T follicular helper cell (primary cell): ENCODE results near the gene C9orf152.
"Not testable (repeated sequence)": the region's sequence is repeated elsewhere in the genome, so short reads cannot be mapped to it uniquely, and the experiment has no call there.

Source experiments
- DNase-seq: peaks from one replicate; pipeline ENCODE4 v3.0.0-alpha.2; 2020; ENCODE audit warnings: low read depth
- total RNA-seq, 2 experiments: gene quantifications; one replicate each; lab custom pipeline; 2026; lab: John Stamatoyannopoulos, UW

The C9orf152 gene, protein sequence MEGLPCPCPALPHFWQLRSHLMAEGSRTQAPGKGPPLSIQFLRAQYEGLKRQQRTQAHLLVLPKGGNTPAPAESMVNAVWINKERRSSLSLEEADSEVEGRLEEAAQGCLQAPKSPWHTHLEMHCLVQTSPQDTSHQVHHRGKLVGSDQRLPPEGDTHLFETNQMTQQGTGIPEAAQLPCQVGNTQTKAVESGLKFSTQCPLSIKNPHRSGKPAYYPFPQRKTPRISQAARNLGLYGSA
- total RNA-seq, result 0 to 0.12 reads per million in 2 experiments

- no peak for DNase-seq
Observed at GRCh38 chr9:110208031-110208430, at the start of gene C9orf152. TSS of gene C9orf152 (minus strand) at chr9:110208159. CDS start at chr9:110207579, 580 bp downstream.

DNA sequence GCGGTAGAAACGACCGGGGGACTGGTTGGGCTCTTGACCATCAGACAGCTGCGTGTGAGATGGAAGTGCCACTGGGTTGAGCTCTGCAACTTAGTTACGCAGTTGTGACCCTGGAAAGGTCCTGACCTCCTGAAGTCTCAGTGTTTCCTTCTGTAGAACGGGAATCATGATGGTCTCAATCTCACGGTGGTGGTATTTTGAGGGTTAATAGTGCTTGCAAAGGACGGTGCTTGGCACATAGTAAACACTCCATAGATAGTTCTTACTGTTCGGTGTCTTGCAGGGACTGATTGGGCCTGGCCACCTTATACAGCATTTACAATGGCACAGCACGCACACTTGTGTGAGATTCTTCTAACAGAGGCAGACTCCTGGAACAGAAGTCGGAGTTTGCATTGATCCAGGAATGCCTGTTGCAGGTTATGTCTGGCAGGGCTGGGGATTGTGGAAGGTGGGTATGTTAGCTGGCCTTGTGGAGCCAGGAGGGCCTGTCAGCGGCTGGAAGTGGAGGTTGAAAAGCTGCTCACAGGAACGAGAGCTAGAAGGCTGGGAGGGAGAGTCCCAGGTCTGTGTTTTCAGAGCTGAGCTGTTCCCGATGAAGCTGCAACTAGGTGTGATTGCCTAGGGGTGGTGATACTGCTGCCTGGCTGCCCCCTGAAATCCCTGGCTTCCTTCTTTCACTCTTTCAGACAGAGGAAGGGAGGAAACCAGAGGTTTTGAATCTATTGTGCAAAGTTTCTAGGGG lies 49.3 kb upstream of the C9orf152 start:
- DNase-seq, result no peak

DNA sequence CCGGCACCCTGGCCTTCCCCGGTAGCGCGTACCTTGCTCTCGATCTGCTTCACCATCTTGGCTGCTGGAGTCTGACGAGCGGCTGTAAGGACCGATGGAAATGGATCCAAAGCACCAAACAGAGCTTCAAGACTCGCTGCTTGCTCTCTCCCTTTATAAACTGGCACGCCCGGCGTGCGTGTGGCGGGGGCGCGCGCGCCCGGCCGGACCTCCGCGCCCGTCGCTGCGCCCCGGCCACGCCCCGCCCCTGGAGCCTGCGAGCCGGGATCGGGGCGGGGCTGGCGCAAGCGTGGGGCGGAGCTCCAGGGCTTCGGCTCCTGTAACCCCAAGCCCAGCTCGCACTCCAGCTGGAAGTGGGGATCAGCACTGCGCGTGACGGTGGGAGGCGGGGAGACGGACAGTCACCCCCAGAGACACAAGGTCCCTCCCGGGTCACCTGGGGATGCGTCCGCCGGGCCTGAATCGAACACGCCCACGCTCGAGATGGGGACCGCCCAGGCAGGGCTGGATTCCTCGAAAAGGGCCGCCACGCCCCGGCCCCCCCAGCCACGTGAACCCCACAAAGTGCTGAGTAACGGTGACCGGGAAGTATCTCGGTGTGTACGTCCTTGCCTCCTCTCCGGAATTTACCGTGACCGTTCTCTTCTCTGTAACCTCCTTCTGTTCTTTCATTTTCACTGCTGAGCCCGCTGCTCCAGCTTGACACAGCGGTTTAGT lies 48.6 kb upstream of the C9orf152 start, which contains the start of gene TXN:
TSS of gene TXN (minus strand) at position 128 of the 717 bp plus-strand sequence. CDS start at position 56, 72 bp downstream.
- peak; percentile 58 for DNase-seq

DNA sequence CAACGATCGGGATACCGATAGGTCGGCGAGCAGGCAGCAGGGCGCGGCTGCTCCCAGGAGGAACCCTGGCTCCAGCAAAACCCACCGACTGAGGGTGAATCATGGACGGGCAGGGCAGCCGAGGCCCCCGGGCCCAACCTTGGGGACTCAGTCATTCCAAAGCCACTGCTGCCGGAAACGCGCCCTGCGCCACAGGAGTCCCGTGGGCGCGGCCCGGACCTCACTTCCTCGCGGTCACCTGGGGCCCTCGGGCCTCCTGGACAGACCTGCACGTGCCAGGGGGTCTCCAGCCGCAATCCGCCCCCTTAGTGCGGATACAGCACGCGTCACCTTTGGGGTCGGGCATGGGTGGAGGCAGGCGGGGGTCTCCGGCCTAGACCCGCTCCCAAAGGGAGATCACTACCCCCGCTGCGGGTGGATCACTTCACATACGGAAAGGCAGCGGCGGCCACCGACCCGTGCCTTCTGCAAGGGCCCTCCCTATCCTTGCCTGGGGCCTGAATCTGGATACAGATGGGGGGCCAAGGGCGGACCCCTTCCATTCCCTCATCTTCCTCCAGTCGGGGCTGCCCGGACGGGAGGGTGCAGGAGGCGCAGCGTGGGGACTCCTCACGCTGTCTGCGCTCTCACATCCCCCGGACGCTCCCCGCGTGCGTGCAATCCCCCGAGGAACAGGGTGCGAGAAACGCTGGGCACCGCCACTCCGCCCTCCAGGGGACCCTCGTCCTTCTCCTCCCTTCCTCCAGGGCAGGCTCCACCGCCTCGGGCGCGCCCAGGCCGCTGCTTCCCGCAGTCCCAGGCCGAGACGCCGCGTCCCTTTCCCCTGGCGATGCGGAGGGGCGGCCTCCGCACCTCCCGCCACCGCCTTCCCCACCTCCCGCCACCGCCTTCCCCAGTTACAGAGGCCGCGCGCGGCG lies 47.8 kb upstream of the C9orf152 start:
- DNase-seq, result no peak

DNA sequence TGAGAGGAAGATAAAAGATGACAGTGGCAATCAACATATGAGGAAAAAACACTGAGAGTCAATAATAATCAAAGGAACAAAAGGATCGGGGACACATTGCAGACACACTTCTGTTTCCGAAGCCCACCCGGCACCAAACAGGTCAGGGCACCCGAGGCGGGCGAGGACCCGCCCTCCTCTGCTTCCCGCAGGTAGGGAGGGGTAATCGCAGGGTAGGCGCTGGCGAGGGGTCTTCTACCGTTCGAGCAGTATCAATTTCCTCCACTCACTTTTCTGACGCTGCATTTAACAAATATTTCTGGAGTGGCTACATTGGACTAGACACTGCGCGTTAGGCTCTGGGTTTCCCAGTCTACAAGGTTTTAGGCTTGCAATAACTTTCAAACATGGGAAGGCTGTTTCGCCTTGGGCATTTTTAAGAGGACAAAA lies 47.1 kb upstream of the C9orf152 start:
- DNase-seq, result no peak

GRCh38 chr9:110254500-110254899 lies 46.5 kb upstream of the C9orf152 start:
- no peak for DNase-seq

DNA sequence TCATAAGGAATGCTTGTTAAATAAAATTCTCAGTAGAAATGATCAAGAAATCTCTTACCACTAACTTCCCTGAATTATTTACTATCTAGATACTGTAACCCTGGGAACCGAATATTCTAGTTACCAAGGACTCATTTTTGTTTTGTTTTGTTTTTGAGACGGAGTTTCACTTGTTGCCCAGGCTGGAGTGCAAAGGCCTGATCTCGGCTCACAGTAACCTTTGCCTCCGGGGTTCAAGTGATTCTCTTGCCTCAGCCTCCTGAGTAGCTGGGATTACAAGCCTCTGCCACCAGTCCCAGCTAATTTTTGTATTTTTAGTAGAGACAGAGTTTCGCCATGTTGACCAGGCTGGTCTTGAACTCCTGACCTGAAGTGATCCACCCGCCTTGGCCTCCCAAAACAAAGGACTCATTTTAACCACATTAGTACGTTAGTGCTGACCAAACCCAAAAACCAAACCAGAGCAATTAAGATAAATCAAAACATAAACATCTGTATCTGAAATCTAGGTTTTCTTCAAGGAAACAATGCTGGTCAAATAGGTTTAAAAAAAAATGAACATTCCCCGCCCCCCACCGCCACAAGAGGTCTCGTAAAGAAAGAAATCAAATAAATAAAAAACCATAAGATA lies 44.7 kb upstream of the C9orf152 start:
- DNase-seq, result no peak

DNA sequence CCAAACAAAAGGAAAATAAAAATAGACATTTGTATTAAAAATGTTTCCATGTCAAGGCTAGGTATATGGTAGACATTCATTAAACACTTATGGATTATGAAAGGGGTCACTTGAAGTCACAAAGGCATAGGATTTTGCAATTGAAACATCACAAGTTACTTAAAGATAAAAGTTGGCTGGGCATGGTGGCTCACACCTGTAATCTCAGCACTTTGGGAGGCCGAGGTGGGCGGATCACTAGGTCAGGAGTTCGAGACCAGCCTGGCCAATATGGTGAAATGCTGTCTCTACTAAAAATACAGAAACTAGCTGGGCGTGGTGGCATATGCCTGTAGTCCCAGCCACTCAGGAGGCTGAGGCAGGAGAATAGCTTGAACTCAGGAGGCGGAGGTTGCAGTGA lies 43.8 kb upstream of the C9orf152 start:
- not testable (repeated sequence) for DNase-seq

DNA sequence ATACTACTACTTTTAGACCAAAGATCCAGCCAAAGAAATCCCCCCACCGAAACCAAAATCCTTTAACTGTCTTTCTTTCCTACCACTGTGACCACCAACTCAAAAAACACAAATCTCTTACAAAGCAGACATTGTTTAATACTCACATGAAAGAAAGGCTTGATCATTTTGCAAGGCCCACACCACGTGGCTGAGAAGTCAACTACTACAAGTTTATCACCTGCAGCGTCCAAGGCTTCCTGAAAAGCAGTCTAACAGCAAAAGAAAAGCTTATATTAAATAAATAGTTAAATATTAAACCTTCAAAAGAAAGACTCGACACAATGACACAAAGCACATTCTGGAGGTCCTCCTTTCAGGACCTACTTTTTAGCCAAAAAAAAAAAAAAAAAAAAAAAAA lies 43.3 kb upstream of the C9orf152 start:
- DNase-seq, result no peak

GRCh38 chr9:110249603-110250002 lies 41.6 kb upstream of the C9orf152 start:
- no peak for DNase-seq

- no peak for DNase-seq
Observed at GRCh38 chr9:110248361-110248760, 40.4 kb upstream of the C9orf152 start.

- no peak for DNase-seq
Observed at GRCh38 chr9:110246214-110246613, 38.3 kb upstream of the C9orf152 start.

DNA sequence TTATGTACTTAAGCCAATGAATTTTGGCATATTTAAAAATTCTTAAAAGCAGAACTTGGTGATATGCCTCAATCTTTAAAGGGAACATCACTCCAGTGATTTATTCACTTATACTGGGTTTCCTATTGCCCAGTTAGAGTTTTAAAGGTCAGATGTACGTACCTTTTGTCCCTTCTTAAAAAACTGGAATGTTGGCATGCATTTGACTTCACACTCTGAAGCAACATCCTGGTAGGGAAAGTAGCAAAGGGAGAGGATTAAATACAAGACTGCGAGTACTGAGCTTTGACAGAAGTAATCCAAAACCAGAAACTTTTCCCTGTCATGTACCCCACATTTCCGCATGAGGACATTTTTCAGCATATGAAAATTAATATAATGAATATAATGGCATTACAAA lies 36.7 kb upstream of the C9orf152 start:
- DNase-seq, result no peak

- DNase-seq, result no peak
Observed at GRCh38 chr9:110241858-110242321, 33.9 kb upstream of the C9orf152 start.

GRCh38 chr9:110241260-110241857 lies 33.4 kb upstream of the C9orf152 start:
- no peak for DNase-seq

DNA sequence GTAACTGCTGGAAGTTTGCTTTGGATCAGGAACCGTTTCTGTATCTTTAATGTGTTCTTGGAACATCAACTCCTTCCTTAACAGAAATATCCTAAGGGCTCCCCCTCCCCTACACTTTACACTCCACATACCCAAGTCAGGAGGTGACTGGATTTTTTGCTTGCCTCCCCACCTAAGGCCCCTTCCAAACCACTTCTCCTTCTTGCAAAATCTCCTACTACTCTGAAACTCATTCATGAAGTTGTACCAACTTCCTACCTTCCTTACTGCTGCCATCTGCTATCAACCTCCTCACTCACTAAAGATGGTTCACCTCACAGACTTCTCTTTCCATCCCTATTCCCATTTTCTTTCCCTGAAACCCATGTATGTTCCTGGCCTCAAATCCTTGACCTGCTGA lies 32.2 kb upstream of the C9orf152 start:
- DNase-seq, result no peak

DNA sequence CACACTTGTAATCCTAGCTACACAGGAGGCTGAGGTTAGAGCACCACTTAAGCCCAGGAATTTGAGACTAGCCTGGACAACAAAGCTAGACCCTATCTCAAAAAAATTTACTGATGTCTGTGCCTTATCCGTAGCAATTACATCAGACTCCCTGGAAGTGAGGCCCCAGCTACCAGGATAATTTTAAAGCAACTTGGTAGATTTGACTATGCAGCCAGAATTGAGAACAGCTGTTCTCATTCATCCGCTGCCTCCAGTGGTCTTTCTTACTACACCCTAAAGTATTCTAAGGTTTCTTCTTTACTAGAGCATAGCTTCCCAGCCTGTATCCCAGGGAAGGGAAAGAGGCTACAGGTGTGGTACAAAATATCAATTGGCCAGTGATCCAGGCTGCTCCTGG lies 20.4 kb upstream of the C9orf152 start:
- DNase-seq, result no peak

DNA sequence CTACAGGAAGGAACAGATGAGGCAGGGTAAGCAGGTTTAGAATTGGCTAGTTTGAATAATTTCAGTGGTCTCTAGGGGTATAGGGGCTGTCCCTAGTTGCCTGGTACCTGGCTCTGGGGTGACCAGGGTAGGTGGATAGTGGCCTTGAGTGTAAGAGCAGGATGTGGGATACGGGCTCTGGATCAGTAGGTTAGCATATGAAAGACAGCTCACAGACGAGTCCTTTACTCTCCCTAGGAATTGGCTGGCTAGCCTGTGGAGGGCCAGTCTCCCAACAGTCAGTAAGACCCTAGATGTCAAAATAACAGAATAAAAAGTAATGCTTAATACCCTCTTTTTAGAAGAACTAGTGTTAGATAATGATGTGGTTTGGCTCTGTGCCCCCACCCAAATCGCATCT lies 16.6 kb upstream of the C9orf152 start:
- no peak for DNase-seq

- no peak for DNase-seq
Observed at GRCh38 chr9:110220809-110221208, 12.8 kb upstream of the C9orf152 start.

DNA sequence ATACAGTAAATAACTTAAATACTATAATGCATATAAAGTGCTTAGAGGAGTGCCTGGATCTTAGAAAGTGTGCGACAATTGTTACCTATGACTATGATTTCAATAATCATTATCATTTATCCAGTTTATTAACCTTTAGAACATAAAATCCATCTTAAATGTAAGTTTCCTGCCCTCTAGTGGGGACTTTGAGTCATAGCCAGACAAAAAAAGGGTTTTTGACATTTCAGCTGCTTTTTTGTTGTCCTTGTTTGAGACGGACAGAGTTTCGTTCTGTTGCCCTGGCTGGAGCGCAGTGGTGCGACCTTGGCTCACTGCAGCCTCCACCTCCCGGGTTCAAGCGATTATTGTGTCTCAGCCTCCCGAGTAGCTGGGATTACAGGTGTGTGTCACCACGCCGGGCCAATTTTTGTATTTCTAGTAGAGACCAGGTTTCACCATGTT lies 9.7 kb upstream of the C9orf152 start:
- DNase-seq, result no peak
